Activated naive CD8-positive, alpha-beta T cell treated with anti-CD3 and anti-CD28 coated beads for 36 hours (primary cell): ENCODE measurements around the gene USF3. TPM values are rescaled to one million over a fixed set of nuclear protein-coding genes. Genes with fewer than 3 reads are reported as not detected.

Source experiments
- DNase-seq: peaks from one replicate; pipeline ENCODE4 v3.0.0; 2021
- H3K27ac Mint-ChIP-seq: one replicate; pipeline ENCODE4 v1.8.0; 2022; ENCODE audit warnings: mild to moderate bottlenecking, moderate library complexity, mixed read lengths
- H3K27me3 Mint-ChIP-seq: one replicate; pipeline ENCODE4 v1.8.0; 2022; ENCODE audit warnings: mild to moderate bottlenecking, mixed read lengths
- H3K36me3 Mint-ChIP-seq: one replicate; pipeline ENCODE4 v1.8.0; 2021; ENCODE audit warnings: mild to moderate bottlenecking, mixed read lengths
- H3K4me1 Mint-ChIP-seq: one replicate; pipeline ENCODE4 v1.8.0; 2021; ENCODE audit warnings: mixed read lengths
- H3K4me3 Mint-ChIP-seq: one replicate; pipeline ENCODE4 v1.8.0; 2022; ENCODE audit warnings: mild to moderate bottlenecking, moderate library complexity, mixed read lengths
- H3K9me3 Mint-ChIP-seq: one replicate; pipeline ENCODE4 v1.8.0; 2022; ENCODE audit warnings: mixed read lengths
- total RNA-seq, 2 experiments: library from RNA; stranded (reverse); gene quantifications; one replicate each; pipeline ENCODE4 v1.2.3, GENCODE V29; 2021

The USF3 gene
- total RNA-seq, 2 experiments from 2014 or later, result 13.5 to 13.6 TPM

GRCh38 chr3:113717308-113717707 is 20.9 kb upstream of the USF3 start:
- H3K27me3 Mint-ChIP-seq, result peaks cover under 1% of the 10 kb centered on the region
- H3K4me1 Mint-ChIP-seq, result peaks cover 16% of the 10 kb centered on the region
- H3K4me3 Mint-ChIP-seq, result no peak overlapping the region
- H3K9me3 Mint-ChIP-seq, result no peaks in the 10 kb centered on the region
- peak overlapping the region; percentile 80 for H3K27ac Mint-ChIP-seq
- DNase-seq, result no peak
- peaks cover 31% of the 10 kb centered on the region for H3K36me3 Mint-ChIP-seq

DNA sequence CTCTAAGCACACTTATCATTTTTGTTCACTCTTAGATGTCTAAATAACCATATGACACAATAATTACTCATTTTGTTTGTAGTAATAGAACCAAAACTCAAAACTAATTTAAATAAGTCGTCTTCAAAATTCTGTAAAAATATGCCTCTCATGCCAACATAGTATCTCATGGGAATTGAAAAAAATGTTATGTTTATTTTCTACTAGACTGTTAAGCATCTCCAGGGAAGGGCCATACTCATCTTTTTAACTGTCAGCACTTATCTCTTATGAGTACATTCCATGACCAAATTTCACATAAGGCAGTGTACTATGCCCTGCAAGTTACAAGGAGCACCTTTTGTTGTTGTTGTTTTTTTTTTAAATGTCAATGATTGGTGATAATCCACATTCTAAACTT is 18.3 kb upstream of the USF3 start:
- Mint-ChIP-seq H3K27ac (no peak overlapping the region), H3K36me3 (peaks cover 20% of the 10 kb centered on the region), H3K27me3 (peaks cover 8% of the 10 kb centered on the region), H3K4me3 (no peak overlapping the region), H3K9me3 (no peaks in the 10 kb centered on the region), H3K4me1 (peaks cover 18% of the 10 kb centered on the region)
- DNase-seq, result no peak

GRCh38 chr3:113712129-113712528 is 15.7 kb upstream of the USF3 start:
- Mint-ChIP-seq H3K27me3 (peaks cover 23% of the 10 kb centered on the region), H3K4me1 (peaks cover 5% of the 10 kb centered on the region), H3K27ac (peak overlapping the region; percentile 10), H3K9me3 (no peaks in the 10 kb centered on the region), H3K4me3 (no peak overlapping the region), H3K36me3 (peaks cover 5% of the 10 kb centered on the region)
- no peak for DNase-seq

DNA sequence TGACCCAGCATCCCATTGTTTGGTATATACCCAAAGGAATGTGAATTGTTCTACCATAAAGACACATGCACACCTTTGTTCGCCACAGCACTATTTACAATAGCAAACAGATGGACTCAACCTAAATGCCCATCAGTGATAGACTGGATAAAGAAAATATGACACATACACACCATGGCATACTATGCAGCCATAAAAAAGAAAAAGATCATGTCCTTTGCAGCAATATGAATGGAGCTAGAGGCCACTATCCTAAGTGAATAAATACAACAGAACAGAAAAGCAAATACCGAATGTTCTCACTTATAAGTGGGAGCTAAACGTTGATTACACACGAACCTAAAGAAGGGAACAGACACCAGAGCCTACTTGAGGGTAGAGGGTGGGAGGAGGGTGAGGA is 11.4 kb upstream of the USF3 start:
- Mint-ChIP-seq H3K4me3 (no peak overlapping the region), H3K4me1 (peaks cover 5% of the 10 kb centered on the region), H3K9me3 (no peaks in the 10 kb centered on the region), H3K27ac (no peak overlapping the region), H3K27me3 (peaks cover 27% of the 10 kb centered on the region), H3K36me3 (no peaks in the 10 kb centered on the region)
- DNase-seq, result no peak

GRCh38 chr3:113698956-113699355 is 2.5 kb upstream of the USF3 start:
- no peaks in the 10 kb centered on the region for H3K9me3 Mint-ChIP-seq
- peak overlapping the region; percentile 75 for H3K4me3 Mint-ChIP-seq
- peaks cover 21% of the 10 kb centered on the region for H3K4me1 Mint-ChIP-seq
- peak; percentile 17 for DNase-seq
- peak overlapping the region; percentile 69 for H3K27ac Mint-ChIP-seq
- no peaks in the 10 kb centered on the region for H3K27me3 Mint-ChIP-seq
- H3K36me3 Mint-ChIP-seq, result no peaks in the 10 kb centered on the region

GRCh38 chr3:113698213-113698742 is 1.8 kb upstream of the USF3 start:
- Mint-ChIP-seq H3K4me3 (no peak overlapping the region), H3K27ac (peak overlapping the region; percentile 66), H3K9me3 (no peaks in the 10 kb centered on the region)

GRCh38 chr3:113697500-113698090 is 1.2 kb upstream of the USF3 start:
- Mint-ChIP-seq H3K4me1 (peaks cover 29% of the 10 kb centered on the region), H3K9me3 (no peaks in the 10 kb centered on the region), H3K27ac (no peak overlapping the region), H3K4me3 (no peak overlapping the region), H3K27me3 (no peaks in the 10 kb centered on the region), H3K36me3 (peaks cover 2% of the 10 kb centered on the region)
- no peak for DNase-seq

More at GRCh38 chr3:113698213-113698742, 1.8 kb upstream of the USF3 start:
- H3K36me3 Mint-ChIP-seq, result peaks cover 2% of the 10 kb centered on the region
- no peaks in the 10 kb centered on the region for H3K27me3 Mint-ChIP-seq
- H3K4me1 Mint-ChIP-seq, result peaks cover 27% of the 10 kb centered on the region
- DNase-seq, result no peak

DNA sequence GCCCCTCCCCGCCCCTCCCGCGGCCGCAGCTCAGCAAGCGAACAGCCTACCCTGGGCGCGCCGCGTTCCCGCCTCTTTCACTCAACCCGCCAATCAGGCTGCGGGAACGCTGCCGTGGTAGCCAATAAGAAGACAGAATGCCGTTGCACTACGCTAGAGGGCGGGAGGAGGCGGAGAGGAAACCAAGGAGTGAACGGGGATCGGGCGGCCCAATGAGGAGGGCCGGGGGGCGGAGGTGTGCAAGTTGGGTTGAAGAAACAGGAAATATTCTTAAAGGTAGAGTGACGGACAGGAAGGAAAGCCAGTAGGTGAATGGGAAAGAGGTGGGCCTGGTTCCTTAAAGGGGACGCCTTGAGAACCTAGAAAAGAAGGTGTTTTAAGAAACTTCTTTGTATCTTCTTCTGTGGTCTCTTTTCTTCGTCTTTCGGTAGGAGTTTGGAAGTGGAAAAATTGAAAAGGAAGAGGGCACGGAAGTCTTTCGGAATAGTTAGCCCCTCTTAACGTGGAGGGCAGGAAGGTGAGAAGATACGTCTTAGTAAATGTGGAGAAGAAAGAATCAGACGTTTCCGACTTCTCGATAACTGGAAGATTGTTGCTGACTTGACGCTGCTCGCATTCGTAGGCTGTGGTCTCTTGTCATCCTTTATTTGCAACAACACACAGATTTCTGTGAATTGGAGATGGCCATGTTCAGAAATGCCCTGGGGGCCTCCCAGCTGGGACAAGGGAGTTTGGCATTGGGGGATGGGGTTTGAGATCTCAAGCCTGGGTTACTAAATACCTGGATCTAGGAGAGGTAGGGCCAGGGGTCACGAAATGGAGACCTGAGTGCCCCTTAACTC is 437 bp upstream of the USF3 start:
- H3K4me1 Mint-ChIP-seq, result peaks cover 29% of the 10 kb centered on the region
- H3K4me3 Mint-ChIP-seq, result no peak overlapping the region
- peak; percentile 99 for DNase-seq
- H3K27me3 Mint-ChIP-seq, result no peaks in the 10 kb centered on the region
- H3K36me3 Mint-ChIP-seq, result peaks cover 2% of the 10 kb centered on the region
- H3K9me3 Mint-ChIP-seq, result no peaks in the 10 kb centered on the region
- H3K27ac Mint-ChIP-seq, result no peak overlapping the region

DNA sequence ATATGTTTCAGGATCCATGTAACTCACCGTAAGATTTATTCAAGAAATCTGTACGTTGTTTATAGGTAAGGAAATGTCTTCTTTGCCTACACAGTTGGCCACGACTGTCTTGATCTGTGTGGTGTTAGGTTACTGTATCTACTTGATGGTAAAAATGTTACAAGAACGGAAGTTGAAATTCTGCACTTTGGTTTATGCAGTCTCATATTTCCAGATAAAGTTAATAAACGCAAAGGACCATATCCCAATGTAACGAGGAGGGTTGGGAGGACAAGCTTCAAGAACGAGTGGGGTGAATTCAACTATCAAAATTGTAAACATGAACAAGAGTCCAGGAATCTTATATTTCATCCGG is 1.0 kb downstream of the USF3 start:
- H3K36me3 Mint-ChIP-seq, result peaks cover 2% of the 10 kb centered on the region
- H3K4me3 Mint-ChIP-seq, result peak overlapping the region; percentile 100

GRCh38 chr3:113690482-113690881 is 6.0 kb downstream of the USF3 start:
- no peak for DNase-seq
- H3K9me3 Mint-ChIP-seq, result no peaks in the 10 kb centered on the region
- H3K27ac Mint-ChIP-seq, result no peak overlapping the region
- H3K4me3 Mint-ChIP-seq, result no peak overlapping the region
- H3K4me1 Mint-ChIP-seq, result peaks cover 24% of the 10 kb centered on the region
- H3K27me3 Mint-ChIP-seq, result no peaks in the 10 kb centered on the region
- peaks cover 12% of the 10 kb centered on the region for H3K36me3 Mint-ChIP-seq

More for the DNA sequence above, 1.0 kb downstream of the USF3 start:
- H3K9me3 Mint-ChIP-seq, result no peaks in the 10 kb centered on the region
- H3K27ac Mint-ChIP-seq, result peak overlapping the region; percentile 99
- DNase-seq, result no peak
- no peaks in the 10 kb centered on the region for H3K27me3 Mint-ChIP-seq
- peaks cover 32% of the 10 kb centered on the region for H3K4me1 Mint-ChIP-seq

- peaks cover 12% of the 10 kb centered on the region for H3K9me3 Mint-ChIP-seq
Observed at GRCh38 chr3:113685956-113686721, 10.3 kb downstream of the USF3 start.

DNA sequence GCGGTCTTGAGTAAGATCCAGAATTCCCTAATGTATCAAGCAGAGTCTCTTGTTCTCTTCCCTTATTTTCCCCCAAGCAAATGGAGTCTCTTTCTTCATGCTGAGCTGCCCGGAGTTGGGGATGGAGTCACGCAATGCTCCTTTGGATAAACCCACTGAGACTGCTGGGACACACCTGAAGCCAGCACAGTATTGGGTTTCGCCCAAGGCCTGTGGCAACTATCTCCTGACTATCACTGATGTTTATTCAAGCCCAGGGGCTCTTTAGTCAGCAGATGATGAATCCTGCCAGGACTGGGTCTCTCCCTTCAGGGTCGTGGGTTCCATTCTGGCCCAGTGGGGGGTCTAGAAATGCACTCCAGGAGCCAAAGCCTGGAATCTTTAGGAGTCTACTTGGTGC is 11.3 kb downstream of the USF3 start:
- Mint-ChIP-seq H3K36me3 (peaks cover 27% of the 10 kb centered on the region), H3K27me3 (no peaks in the 10 kb centered on the region), H3K4me3 (no peak overlapping the region), H3K27ac (no peak overlapping the region), H3K9me3 (peaks cover 12% of the 10 kb centered on the region), H3K4me1 (no peaks in the 10 kb centered on the region)
- DNase-seq, result no peak

More at GRCh38 chr3:113685956-113686721, 10.3 kb downstream of the USF3 start:
- peaks cover 27% of the 10 kb centered on the region for H3K36me3 Mint-ChIP-seq
- no peaks in the 10 kb centered on the region for H3K27me3 Mint-ChIP-seq
- no peaks in the 10 kb centered on the region for H3K4me1 Mint-ChIP-seq
- H3K27ac Mint-ChIP-seq, result no peak overlapping the region
- H3K4me3 Mint-ChIP-seq, result no peak overlapping the region
- DNase-seq, result no peak

DNA sequence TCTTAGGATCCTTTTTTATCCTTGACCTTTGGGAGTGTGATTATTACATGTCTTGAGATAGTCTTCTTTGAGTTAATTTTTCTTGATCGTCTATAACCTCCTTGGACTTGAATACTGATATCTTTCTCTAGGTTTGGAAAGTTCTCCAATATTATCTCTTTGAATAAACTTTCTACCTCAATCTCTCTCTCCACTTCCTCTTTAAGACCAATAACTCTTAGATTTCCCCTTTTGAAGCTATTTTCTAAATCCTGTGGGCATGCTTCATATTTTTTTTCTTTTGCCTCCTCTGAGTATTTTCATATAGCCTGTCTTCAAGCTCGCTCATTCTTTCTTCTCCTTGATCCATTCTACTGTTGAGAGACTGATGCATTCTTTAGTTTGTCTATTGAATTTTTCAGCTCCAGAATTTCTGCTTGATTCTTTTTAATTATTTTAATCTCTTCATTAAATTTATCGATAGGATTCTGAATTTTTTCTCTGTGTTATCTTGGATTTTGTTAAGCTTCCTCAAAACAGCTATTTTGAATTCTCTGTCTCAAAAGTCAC is 12.1 kb downstream of the USF3 start:
- no peak overlapping the region for H3K27ac Mint-ChIP-seq
- H3K9me3 Mint-ChIP-seq, result peaks cover 12% of the 10 kb centered on the region
- H3K4me3 Mint-ChIP-seq, result no peak overlapping the region
- peaks cover 27% of the 10 kb centered on the region for H3K36me3 Mint-ChIP-seq
- H3K27me3 Mint-ChIP-seq, result no peaks in the 10 kb centered on the region
- no peaks in the 10 kb centered on the region for H3K4me1 Mint-ChIP-seq
- DNase-seq, result no peak

DNA sequence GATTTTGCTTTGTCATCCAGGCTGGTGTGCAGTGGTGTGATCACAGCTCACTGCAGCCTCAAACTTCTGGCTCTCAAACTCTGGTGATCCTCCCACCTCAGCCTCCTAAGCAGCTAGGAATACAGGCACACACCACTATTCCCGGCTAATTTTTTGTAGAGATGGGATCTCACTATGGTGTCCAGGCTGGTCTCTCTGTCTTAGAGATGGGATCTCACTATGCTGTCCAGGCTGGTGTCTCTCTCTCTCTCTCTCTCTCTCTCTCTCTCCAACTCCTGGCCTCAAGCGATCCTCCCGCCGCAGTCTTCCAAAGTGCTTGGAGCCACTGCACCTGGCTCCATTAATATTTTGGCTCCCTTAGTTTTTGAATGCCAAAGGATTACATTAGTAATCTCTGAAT is 17.7 kb downstream of the USF3 start:
- H3K4me1 Mint-ChIP-seq, result peaks cover 10% of the 10 kb centered on the region
- H3K9me3 Mint-ChIP-seq, result peaks cover 2% of the 10 kb centered on the region
- no peak overlapping the region for H3K27ac Mint-ChIP-seq
- H3K36me3 Mint-ChIP-seq, result peaks cover 29% of the 10 kb centered on the region
- no peak for DNase-seq
- H3K4me3 Mint-ChIP-seq, result no peak overlapping the region
- H3K27me3 Mint-ChIP-seq, result no peaks in the 10 kb centered on the region

- peaks cover 10% of the 10 kb centered on the region for H3K4me1 Mint-ChIP-seq
- no peak overlapping the region for H3K27ac Mint-ChIP-seq
- no peaks in the 10 kb centered on the region for H3K9me3 Mint-ChIP-seq
- H3K4me3 Mint-ChIP-seq, result no peak overlapping the region
- H3K27me3 Mint-ChIP-seq, result no peaks in the 10 kb centered on the region
- peaks cover 26% of the 10 kb centered on the region for H3K36me3 Mint-ChIP-seq
- DNase-seq, result no peak
Observed at GRCh38 chr3:113677737-113678136, 18.7 kb downstream of the USF3 start.
